ENCODE results near the gene MEI4.
"Not testable (repeated sequence)": the region's sequence is repeated elsewhere in the genome, so short reads cannot be mapped to it uniquely, and the experiment has no call there.

DNA sequence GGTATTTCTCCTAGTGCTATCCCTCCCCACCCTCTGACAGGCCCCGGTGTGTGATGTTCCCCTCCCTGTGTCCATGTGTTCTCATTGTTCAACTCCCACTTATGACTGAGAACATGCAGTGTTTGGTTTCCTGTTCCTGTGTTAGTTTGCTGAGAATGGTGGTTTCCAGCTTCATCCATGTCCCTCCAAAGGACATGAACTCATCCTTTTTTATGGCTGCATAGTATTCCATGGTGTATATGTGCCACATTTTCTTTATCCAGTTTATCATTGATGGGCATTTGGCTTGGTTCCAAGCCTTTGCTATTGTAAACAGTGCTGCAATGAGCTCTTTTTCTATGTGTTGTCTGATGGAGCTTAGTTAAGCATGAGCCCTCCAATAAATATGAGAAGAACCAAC lies 2.2 kb downstream of the MEI4 start:
- not testable (repeated sequence) for TF ChIP-seq POLR2A (IDR thresholded peaks at IDR 0.05; ENCODE audit: low read length); GATA1 (IDR thresholded peaks at IDR 0.05; ENCODE audit: low read depth, low read length)

All from erythroblast (primary cell).